K562 (cell line): ENCODE results near the gene ABHD16A. TPM values are rescaled to one million over a fixed set of nuclear protein-coding genes. Genes with fewer than 3 reads are reported as not detected.
A peak's percentile ranks its signal among the peaks of the same experiment; 100 is the strongest.

ENCODE experiments used
- ARHGAP35 ChIP-seq: fragments of 450-650 bp; IDR thresholded peaks from 2 replicates; pipeline ENCODE4 v1.6.1; 2018; ENCODE audit not compliant: partially characterized antibody
- ELF1 ChIP-seq: fragments of 200-800 bp; sonication (Bioruptor generic); IDR thresholded peaks from 2 replicates; pipeline ENCODE4 v1.6.1; 2016; ENCODE audit warnings: missing genetic modification characterization, missing compliant biosample characterization
- ELF2 ChIP-seq: fragments of 250-450 bp; sonication (Bioruptor Pico); IDR thresholded peaks from 2 replicates; pipeline ENCODE4 v1.5.0; 2021; ENCODE audit warnings: mild to moderate bottlenecking
- FOXA3 ChIP-seq, 2 experiments: fragments of 450-650 bp in 1 of 2; sonication (generic) in 1 of 2; formaldehyde crosslinking; IDR thresholded peaks in 1 of 2; conservative IDR thresholded peaks in 1 of 2; 2 replicates each; pipeline versions ENCODE4 v1.4.0 to v1.8.0; 2020 to 2022; ENCODE audit warnings: mild to moderate bottlenecking in 2 of 2, missing genetic modification reagents in 1 of 2
- FOXK1 ChIP-seq: sonication (generic); formaldehyde crosslinking; IDR thresholded peaks from 2 replicates; pipeline ENCODE4 v1.8.0; 2022; ENCODE audit warnings: missing genetic modification reagents, mild to moderate bottlenecking, borderline replicate concordance
- FOXP1 ChIP-seq: sonication (generic); formaldehyde crosslinking; IDR thresholded peaks from 2 replicates; pipeline ENCODE4 v1.8.0; 2022; ENCODE audit warnings: mild to moderate bottlenecking, missing genetic modification reagents
- HEY1 ChIP-seq: fragments of 250-450 bp; sonication (Bioruptor Pico); IDR thresholded peaks from 2 replicates; pipeline ENCODE4 v1.5.0; 2020; ENCODE audit warnings: mild to moderate bottlenecking, moderate library complexity, borderline replicate concordance
- HOXB6 ChIP-seq: fragments of 250-450 bp; sonication (Bioruptor Pico); IDR thresholded peaks from 2 replicates; pipeline ENCODE4 v1.5.1; 2022; ENCODE audit warnings: mild to moderate bottlenecking, borderline replicate concordance
- KAT2B ChIP-seq: IDR thresholded peaks from one replicate; pipeline ENCODE4 v1.6.1; 2012; ENCODE audit warnings: low read depth, mild to moderate bottlenecking, control low read depth, inconsistent platforms, low read length, moderate library complexity
- MCM7 ChIP-seq, 2 experiments: fragments of 450-650 bp; IDR thresholded peaks; 2 replicates each; pipeline ENCODE4 v1.6.1; 2016 to 2018
- NCOA4 ChIP-seq: fragments of 450-650 bp; IDR thresholded peaks from 2 replicates; pipeline ENCODE4 v1.6.1; 2018; ENCODE audit warnings: mild to moderate bottlenecking; ENCODE audit not compliant: partially characterized antibody
- NFE2L1 ChIP-seq: fragments of 450-650 bp; IDR thresholded peaks from 2 replicates; pipeline ENCODE4 v1.6.1; 2016; ENCODE audit warnings: missing genetic modification characterization, low read depth, mild to moderate bottlenecking, missing compliant biosample characterization, moderate library complexity, borderline replicate concordance
- NR2C2 ChIP-seq, 2 experiments: fragments of 200-800 bp in 1 of 2; sonication (Bioruptor generic) in 1 of 2; sonication (generic) in 1 of 2; formaldehyde crosslinking in 1 of 2; IDR thresholded peaks; 2 replicates each; pipeline versions ENCODE4 v1.6.1 to v1.8.0; 2016 to 2022; ENCODE audit warnings: mild to moderate bottlenecking in 1 of 2, missing compliant biosample characterization in 1 of 2, missing genetic modification characterization in 1 of 2, missing genetic modification reagents in 1 of 2
- RBBP5 ChIP-seq: fragments of 200-600 bp; sonication (generic); IDR thresholded peaks from 2 replicates; pipeline ENCODE4 v1.6.1; 2012; ENCODE audit warnings: borderline replicate concordance, mild to moderate bottlenecking, low read length, control low read depth, inconsistent platforms; ENCODE audit not compliant: insufficient read depth, poor library complexity, severe bottlenecking
- SMAD3 ChIP-seq: fragments of 450-650 bp; formaldehyde crosslinking; conservative IDR thresholded peaks from 2 replicates; pipeline ENCODE4 v1.4.0; 2020; ENCODE audit warnings: mild to moderate bottlenecking
- TOE1 ChIP-seq, 2 experiments: fragments of 450-650 bp in 1 of 2; sonication (generic) in 1 of 2; formaldehyde crosslinking in 1 of 2; IDR thresholded peaks; 2 replicates each; pipeline versions ENCODE4 v1.7.1 to v1.8.0; 2016 to 2022; ENCODE audit warnings: borderline replicate concordance in 2 of 2, mild to moderate bottlenecking in 2 of 2, antibody characterized with exemption in 1 of 2, inconsistent platforms in 1 of 2, low read depth in 1 of 2, missing genetic modification reagents in 1 of 2, moderate library complexity in 1 of 2
- WHSC1 ChIP-seq: IDR thresholded peaks from one replicate; pipeline ENCODE4 v1.6.1; 2012; ENCODE audit warnings: low read length, control low read depth, inconsistent platforms
- polyA plus RNA-seq, 8 experiments: library from polyadenylated mRNA; depleted of rRNA in 4 of 8; stranded (reverse) in 5 of 8; unstranded in 3 of 8; fragments of >200 nt; fragmentation: Nextera tagmentation in 2 of 8; fragmentation: Illumina TruSeq in 1 of 8; extraction: Ambion mirVana in 2 of 8; extraction: Trizol in 1 of 8; gene quantifications; 2 replicates each; pipeline versions ENCODE4 v1.2.1 to v1.2.3, GENCODE V29; 2011 to 2014; ENCODE audit warnings: inconsistent platforms in 1 of 8, missing spikeins in 1 of 8
- total RNA-seq, 7 experiments: library from RNA; depleted of rRNA in 6 of 7; stranded (reverse); fragments of >200 nt in 6 of 7; fragmentation: Illumina TruSeq in 2 of 7; extraction: Trizol in 2 of 7; gene quantifications; 2 replicates each; pipeline versions ENCODE4 v1.2.1 to v1.2.3, GENCODE V29; 2011 to 2021; ENCODE audit warnings: low replicate concordance in 1 of 7
- TF ChIP-seq, protein P1 (sequence below): fragments of 250-450 bp; sonication (Bioruptor Pico); IDR thresholded peaks from 2 replicates; pipeline ENCODE4 v1.5.0; 2020; ENCODE audit warnings: mild to moderate bottlenecking
- TF ChIP-seq, protein P2 (sequence below): fragments of 450-650 bp; IDR thresholded peaks from 2 replicates; pipeline ENCODE4 v1.6.1; 2016
- TF ChIP-seq, protein P3 (sequence below): fragments of 250-450 bp; sonication (Bioruptor Pico); IDR thresholded peaks from 2 replicates; pipeline ENCODE4 v1.8.0; 2022; ENCODE audit warnings: inconsistent platforms, mild to moderate bottlenecking, moderate library complexity, borderline replicate concordance

Gene ABHD16A
- total and polyA plus RNA-seq, 9 of the 15 experiments (the other 6 are each of a cell fraction or from before 2014, with no cell fraction given), result 25.8 to 120 (median 81.6) TPM

DNA sequence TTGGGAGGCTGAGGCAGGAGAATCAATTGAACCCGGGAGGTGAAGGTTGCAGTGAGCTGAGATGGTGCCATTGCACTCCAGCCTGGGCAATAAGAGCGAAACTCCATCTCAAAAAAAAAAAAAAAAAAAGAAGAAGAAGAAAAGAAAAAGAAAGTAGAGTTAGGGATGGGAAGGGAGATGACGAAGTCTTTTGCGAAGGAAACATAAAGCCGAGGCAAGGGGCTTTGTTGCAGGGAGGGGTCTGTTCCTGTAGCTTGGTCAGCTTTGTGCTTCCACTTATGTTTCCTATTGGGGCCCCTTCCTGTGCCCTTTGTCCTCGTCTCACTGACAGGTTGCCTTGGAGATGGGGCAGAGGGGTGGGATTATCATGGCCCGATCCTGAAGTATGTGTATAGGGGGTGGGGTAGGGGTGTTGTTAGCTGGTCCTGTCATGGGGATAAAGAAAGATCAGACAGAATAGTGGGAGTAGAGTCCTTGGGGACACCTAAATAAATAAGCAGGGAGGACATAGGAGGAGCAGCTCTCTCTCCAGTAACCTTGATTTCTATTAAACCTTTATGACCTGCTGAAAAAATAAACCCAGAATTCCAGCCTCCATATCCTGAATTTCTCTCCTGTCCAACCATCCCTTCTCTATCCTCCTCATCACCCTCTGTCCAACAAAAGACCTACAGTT, 34.3 kb upstream of the ABHD16A start (continued):
- TF ChIP-seq FOXA3 (CRISPR knock-in tag; conservative IDR thresholded peaks at IDR 0.05 in 1 of 2, IDR thresholded peaks at IDR 0.05 in 1 of 2), result peak in 1 of 2 experiments; percentile 65; a peak in 2 of 4 replicates
- no peak for TF ChIP-seq NFE2L1
- TF ChIP-seq, protein P1, sequence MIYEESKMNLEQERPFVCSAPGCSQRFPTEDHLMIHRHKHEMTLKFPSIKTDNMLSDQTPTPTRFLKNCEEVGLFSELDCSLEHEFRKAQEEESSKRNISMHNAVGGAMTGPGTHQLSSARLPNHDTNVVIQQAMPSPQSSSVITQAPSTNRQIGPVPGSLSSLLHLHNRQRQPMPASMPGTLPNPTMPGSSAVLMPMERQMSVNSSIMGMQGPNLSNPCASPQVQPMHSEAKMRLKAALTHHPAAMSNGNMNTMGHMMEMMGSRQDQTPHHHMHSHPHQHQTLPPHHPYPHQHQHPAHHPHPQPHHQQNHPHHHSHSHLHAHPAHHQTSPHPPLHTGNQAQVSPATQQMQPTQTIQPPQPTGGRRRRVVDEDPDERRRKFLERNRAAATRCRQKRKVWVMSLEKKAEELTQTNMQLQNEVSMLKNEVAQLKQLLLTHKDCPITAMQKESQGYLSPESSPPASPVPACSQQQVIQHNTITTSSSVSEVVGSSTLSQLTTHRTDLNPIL, result peak; percentile 82; the same call in 1 of the 2 replicates
- no peak for TF ChIP-seq KAT2B
- TF ChIP-seq SMAD3 (CRISPR knock-in tag), result 0 out of 2 replicates have a peak, but pooled peaks have one; percentile 40
- TF ChIP-seq HOXB6 (CRISPR knock-in tag), result peak; percentile 64; the same call in 1 of the 2 replicates
- TF ChIP-seq ELF1, result no peak
- TF ChIP-seq ARHGAP35, result peak; percentile 68
- 0 out of 4 replicates have a peak, but pooled peaks of 1 of the 2 experiments have one; percentile 40 for TF ChIP-seq MCM7 (IDR thresholded peaks at IDR 0.05)
- TF ChIP-seq FOXP1, result 0 out of 2 replicates have a peak, but pooled peaks have one; percentile 52
- TF ChIP-seq, protein P2, sequence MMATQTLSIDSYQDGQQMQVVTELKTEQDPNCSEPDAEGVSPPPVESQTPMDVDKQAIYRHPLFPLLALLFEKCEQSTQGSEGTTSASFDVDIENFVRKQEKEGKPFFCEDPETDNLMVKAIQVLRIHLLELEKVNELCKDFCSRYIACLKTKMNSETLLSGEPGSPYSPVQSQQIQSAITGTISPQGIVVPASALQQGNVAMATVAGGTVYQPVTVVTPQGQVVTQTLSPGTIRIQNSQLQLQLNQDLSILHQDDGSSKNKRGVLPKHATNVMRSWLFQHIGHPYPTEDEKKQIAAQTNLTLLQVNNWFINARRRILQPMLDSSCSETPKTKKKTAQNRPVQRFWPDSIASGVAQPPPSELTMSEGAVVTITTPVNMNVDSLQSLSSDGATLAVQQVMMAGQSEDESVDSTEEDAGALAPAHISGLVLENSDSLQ, result no peak
- 0 out of 2 replicates have a peak, but pooled peaks have one; percentile 7 for TF ChIP-seq FOXK1 (CRISPR knock-in tag)
- no peak for TF ChIP-seq WHSC1
- TF ChIP-seq, protein P3, sequence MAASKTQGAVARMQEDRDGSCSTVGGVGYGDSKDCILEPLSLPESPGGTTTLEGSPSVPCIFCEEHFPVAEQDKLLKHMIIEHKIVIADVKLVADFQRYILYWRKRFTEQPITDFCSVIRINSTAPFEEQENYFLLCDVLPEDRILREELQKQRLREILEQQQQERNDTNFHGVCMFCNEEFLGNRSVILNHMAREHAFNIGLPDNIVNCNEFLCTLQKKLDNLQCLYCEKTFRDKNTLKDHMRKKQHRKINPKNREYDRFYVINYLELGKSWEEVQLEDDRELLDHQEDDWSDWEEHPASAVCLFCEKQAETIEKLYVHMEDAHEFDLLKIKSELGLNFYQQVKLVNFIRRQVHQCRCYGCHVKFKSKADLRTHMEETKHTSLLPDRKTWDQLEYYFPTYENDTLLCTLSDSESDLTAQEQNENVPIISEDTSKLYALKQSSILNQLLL (CRISPR knock-in tag), result no peak
- peak; percentile 75 for TF ChIP-seq ELF2 (CRISPR knock-in tag)
- peak; percentile 32; the same call in 1 of the 2 replicates for TF ChIP-seq NR2C2 (CRISPR knock-in tag; IDR thresholded peaks at IDR 0.05)
- TF ChIP-seq NR2C2 (tag; IDR thresholded peaks at IDR 0.05), result no peak
- TF ChIP-seq NCOA4, result peak; percentile 78
- TF ChIP-seq HEY1, result peak; percentile 50
- peak; percentile 57 for TF ChIP-seq RBBP5
- TF ChIP-seq TOE1 (IDR thresholded peaks at IDR 0.05; ENCODE audit: borderline replicate concordance), result no peak
- TF ChIP-seq TOE1 (CRISPR knock-in tag; IDR thresholded peaks at IDR 0.05; ENCODE audit: borderline replicate concordance, low read depth), result 0 out of 2 replicates have a peak, but pooled peaks have one; percentile 51
